ENCODE data around the gene TSPAN33.
"Not testable (repeated sequence)": the region's sequence is repeated elsewhere in the genome, so short reads cannot be mapped to it uniquely, and the experiment has no call there.

TSPAN33 gene, protein sequence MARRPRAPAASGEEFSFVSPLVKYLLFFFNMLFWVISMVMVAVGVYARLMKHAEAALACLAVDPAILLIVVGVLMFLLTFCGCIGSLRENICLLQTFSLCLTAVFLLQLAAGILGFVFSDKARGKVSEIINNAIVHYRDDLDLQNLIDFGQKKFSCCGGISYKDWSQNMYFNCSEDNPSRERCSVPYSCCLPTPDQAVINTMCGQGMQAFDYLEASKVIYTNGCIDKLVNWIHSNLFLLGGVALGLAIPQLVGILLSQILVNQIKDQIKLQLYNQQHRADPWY

DNA sequence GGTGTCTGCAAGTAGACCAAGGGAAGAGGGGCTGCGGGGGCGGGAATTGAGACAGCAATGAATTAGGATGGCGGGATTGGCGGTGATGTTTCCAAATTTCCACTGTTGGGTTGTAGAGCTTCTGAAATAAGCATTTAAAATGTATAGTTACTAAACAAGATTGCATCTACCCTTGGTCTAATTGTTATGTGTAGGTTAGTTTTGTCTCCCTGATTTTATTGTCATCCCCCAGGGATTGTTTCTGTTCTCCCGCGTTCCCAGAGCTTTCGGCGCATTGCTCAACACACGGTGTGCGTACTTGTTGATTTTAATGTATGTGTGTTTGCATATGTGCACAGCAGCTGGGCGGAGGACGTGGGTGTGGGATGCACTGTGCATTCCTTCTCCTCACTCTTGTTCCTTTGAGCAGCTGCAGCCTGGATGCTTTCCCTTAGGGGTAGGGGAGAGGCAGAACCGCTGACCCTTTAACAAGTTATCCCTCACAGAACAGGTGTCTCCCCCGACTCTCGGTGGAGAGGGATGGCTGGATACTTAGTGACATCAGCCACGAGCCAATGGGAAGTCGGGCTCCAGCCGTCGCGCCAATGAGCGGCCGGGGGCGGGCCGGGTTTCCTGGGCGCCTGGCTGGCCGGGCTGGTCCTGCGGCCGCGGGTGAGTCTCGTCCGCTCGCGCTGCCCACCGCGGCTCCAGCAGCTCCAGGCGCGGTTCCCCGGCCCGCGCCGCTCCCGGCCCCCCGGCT is at the start of gene TSPAN33:
Gene TSPAN33, plus strand, starts transcription at position 613 of the 739 bp plus-strand sequence. CDS start 274 bp downstream, outside the sequence.
- peak; percentile 41 for DNase-seq (ENCODE audit: low read depth)

DNA sequence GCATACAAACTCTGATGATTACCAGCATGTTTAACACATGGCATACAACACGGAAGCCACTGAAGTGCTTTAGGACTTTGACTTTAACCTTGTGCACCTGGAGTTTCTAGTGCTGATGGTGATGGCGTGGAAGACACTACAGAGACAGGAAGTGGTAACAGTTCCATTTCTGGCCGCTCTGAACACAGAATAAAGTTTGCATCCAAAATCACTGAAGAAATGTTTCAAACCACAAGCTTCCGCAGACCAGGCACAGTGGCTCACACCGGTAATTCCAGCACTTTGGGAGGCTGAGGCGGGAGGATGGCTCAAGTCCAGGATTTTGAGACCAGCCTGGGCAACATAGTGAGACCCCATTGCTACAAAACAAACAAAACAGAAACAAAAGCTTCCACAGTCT is 49.2 kb upstream of the TSPAN33 start:
- no peak for DNase-seq (ENCODE audit: low read depth)

DNA sequence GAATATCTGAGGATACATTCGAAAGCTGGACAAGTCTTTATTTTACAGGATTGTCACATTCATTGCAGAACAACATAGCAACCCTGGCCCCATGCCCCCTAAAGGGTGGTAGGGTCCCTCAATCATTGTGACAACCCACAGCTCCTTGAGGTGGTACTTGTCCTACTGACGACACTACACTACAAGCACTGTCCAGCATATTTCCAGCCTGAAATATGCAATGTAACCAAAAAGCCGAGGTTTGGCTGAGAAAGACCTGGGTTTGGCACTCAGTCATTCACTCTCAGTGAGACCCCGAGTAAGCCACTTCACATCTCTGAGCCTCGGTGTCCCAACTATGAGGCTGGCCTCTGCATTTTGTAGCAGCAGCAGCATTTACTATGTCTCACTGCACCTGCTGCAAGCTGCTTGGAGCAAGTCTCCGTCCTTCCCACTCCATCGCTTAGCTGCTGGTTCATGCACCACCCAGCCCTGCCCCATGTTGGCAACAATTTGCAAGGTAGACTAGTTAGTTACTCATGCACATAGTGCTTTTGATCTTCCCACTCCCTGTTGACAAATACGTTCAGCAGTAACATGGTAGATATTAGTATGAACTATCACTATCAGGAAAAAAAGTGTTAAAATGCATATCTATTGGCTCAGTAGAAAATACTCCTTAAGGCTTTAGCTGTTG is 46.0 kb upstream of the TSPAN33 start:
- DNase-seq (ENCODE audit: low read depth): no peak

DNA sequence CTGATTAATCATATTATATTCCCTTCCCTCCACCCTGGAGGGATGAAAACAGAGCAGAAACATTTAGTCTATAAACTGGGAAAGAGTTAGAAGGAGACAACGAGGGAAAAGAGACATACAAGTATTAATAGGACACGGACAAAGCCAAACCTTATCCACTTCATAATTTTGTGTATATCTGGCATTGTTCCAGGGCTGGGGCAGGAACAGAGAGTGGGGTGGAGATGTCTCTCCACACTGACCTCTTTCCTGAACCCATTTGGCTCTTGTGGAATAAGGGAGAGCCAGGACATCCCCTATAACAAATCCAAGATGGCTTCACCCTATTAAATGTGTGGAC is 43.7 kb upstream of the TSPAN33 start:
- DNase-seq (ENCODE audit: low read depth): no peak

DNA sequence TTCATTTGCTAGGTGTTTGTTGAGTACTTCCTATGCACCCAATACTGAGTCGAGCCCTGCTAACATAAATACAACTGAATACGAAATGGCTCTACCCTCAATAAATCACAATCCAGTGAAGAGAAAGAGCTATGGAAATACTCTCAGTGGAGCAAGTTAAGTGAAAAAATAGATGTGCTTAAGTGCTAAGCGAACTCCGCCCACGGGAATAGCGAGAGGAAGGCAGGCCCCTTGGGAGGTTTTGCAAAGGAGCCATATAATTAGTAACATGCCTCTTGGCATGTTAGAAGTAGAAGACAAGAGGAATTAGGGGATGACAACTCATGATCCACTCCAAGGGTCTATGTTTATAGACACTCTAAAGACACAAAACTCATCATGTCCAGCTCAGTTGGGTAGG is 42.8 kb upstream of the TSPAN33 start:
- DNase-seq (ENCODE audit: low read depth): no peak

DNA sequence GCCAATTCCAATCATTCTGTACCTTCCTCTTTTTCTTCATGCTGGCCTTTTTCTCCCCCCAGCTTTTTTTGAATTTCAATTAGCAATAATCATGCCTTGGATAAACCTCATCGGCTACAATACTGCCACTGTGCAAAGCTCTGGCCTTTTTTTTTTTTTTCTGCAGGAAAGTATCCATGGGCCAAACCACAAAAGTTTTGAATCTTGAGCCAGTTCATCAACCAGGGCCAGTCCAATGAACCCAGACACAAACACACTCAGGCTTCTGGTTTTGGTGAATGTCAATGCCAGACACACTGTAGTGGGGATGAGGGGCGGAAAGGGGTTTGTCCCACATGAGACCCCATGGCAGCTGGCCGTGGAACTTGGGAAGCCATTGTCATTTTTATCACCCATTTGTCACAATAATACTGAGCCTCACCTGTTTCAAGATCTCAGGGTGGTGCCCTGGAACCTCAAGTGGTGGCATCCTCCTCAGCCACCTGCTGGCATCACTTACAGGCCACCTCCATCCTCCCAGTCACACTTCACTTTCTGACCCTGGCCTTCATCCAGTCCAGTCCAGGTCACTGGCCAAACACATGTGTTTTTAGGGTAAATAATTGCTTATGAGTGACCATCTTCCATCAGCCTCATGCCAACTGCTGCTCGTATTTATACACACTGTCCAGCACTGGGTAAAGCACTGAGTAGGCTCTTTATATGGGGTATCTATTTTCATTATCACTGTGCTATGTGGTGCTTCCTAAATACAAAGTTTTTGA is 40.8 kb upstream of the TSPAN33 start:
- no peak for DNase-seq (ENCODE audit: low read depth)

DNA sequence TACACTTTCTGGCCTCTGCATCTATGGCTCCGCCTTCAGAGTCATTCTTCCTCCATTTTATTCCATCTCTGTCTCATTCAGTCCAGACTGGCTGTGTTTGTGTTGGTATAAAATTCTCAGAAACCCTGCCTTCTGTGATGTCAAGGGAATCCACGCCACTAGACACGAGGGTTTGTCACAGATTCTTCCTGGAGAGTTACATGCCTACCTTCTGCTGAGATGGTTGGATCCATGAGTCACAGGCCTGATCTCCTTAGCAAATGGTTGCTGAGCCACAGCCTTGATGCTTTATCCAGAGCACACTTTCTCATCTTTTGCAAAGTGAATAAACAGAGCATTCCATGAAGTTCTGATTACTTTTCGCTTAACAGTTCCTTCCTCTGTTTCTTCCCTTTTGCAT is 35.9 kb upstream of the TSPAN33 start:
- no peak for DNase-seq (ENCODE audit: low read depth)

DNA sequence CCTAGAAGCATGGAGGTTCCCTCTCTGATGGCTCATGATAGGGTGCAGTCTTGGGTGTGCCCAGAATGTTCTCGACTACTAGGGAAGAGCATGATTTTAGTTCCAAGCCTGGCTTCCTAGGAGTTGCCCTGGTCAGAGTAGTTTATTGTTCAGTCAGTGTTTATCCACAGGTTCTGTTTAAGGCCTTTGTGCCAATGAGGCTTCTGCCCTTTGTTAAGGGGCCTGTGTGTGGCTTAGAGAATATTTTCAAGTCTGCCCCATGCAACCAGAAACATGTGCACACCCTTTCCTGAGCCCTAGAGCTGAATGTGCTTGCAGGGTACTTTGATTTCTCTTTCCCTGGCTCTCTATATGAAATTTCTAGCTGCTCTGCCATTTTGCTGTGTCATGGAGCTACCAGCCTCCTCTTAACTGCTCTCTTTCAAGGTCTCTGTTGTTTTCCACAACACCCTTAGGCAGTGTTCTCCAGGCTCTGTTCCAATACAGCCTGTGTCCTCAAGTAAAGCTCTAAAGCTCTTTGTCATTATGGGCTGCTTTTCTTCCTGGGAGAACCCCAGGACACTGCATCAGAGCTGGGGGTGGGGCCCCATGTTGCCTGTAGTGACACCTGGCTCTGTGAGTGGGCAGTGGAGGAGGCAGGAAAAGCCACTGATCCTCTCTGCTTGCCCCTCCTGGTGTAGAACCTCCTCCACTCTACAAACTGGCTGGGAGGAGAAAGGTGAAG is 34.1 kb upstream of the TSPAN33 start:
- no peak for DNase-seq (ENCODE audit: low read depth)

DNA sequence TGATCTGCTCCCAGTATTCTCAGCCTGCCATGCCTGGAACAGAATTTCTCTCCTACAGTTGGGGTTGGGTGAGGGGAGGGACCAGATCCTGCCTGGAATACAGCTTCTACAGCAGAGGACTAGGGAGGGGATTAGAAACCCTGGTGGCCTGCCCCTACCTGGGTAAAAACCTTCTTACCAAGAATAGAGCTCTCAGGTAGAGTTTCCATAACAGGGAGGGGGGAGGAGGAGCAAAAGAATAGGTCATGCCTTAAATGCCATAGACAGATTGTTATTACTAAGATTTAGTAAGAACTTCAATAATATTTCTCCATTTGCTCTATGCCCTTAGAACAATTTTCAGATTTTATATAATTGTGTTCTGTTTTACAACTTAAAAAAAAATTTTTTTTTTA is 33.5 kb upstream of the TSPAN33 start:
- no peak for DNase-seq (ENCODE audit: low read depth)

DNA sequence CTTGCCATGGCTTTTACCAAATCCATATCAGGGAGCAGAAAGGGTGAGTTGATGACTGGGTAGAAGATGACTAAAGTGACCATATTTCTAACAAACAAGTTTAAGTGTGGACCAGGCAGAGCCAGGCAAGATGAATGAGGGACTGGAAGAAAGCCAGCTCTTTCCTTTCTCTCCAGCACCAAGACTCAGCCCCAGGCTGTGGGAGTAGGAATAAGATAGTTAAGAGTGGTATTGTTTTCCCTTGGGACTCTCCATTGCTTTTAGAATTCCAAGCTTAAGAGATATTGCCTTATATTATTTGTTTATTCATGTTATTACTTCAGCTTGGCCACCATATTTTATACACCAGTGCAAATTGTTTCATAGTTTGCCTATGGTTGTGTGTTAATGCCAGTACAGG is 28.8 kb upstream of the TSPAN33 start:
- DNase-seq (ENCODE audit: low read depth): no peak

DNA sequence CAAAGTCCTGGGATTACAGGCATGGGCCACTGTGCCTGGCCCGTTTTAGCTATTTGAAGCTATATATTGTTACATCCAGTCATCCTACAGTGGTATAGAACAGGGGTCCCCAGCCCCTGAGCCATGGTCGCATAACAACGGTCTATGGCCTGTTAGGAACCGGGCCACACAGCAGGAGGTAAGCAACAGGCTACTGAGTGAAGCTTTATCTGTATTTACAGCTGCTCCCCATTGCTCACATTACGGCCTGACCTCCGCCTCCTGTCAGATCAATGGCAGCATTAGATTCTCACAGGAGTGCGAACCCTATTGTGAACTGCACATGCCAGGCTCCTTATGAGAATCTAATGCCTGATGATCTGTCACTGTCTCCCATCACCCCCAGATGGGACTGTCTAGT is 26.3 kb upstream of the TSPAN33 start:
- no peak for DNase-seq (ENCODE audit: low read depth)

DNA sequence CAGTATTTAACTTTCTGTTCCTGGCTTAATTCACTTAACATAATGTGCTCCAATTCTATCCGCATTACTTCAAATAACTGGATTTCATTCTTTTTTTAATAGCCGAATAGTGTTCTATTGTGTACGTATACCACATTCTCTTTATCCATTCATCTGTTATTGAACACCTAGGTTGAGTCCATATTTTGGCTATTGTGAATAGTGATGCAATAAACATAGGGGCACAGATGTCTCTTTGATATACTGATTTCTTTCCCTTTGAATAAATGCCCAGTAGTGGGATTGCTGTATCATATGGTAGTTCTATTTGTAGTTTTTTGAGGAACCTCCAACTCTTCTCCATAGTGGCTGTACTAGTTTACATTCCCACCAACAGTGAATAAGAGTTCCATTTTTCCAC is 25.5 kb upstream of the TSPAN33 start:
- DNase-seq (ENCODE audit: low read depth): no peak

DNA sequence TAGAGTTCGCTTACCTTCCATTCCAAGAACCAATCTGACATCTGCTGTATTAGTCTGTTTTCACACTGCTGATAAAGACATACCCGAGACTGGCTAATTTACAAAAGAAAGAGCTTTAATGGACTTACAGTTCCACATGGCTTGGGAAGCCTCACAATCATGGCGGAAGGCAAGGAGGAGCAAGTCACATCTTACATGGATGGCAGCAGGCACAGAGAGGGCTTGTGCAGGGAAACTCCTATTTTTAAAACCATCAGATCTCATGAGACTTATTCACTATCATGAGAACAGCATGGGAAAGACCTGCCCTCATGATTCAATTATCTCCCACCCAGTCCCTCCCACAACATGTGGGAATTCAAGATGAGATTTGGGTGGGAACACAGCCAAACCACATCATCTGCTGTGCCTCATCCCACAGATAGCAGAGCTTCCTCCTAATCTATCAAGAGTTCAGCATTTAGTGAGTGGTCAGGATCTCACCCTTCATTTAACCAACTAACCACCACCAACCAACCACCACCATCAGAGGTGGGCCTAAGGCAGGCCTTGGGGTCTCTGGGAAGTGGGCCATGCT is 22.9 kb upstream of the TSPAN33 start:
- DNase-seq (ENCODE audit: low read depth): not testable (repeated sequence)

DNA sequence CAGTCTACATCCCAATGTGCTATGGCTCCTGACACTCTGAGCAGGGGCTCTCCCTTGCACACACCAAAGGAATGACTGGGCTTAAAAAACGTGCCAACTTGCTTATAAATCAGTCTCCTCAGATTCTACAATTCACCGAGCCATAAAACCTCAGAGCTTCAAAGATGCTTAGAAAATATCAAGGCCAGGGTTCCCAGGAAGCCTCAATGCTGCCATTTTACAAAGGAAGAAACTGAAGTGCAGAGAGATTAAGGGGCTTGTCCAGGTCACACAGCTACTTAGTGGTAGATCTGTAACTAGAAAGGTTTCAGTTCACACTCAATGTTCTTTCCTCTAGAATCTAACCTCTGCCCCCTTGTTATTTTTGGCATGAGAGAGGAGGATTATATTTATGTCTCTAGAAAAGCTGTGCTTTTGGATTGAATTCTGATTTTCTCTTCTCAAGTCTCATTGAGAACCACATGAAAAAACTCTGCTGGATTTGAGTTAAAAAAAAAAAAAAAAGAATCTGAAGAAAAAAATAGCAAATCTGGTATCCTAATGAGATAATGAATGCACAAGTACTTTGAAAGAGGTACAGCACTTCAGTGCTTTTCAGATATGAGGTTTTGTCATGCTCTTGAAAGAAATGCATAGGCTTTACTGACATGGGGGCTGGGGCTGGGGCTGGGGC is 22.3 kb upstream of the TSPAN33 start:
- no peak for DNase-seq (ENCODE audit: low read depth)

DNA sequence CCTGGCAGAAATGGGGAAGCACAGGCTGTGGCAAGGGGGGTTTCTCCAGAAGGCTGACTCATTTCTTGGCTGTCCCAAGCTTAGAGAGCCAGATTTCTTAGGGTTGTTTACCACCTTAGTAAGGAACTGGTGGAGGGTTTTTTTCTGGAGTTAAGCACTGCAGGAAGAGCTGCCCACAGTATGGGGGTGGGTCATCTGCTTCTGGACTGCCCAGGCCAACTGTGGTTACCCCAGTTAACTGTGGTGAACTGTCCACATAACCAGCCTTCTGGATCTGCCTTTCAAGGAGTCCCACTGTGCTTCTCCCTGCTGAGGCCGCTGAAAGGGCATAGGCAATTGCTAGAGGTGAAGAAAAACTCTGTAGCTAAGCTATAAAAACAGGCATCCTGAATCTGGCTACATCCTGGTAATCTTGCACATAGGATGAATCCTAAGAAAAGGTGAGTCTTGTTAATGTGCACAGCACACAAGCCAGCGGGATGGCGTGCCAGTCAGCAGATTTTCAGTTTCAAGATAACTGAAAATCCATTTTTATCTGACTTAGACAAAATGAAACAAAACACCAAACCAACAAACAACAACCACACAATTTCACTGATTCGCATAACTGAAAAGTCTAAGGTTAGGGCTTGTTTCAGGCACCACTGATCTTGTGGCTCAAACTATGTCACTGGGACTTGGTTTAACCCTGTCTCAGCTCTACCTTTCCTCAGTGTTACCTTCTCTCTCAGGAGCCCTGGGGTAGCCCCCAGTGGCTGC is 21.6 kb upstream of the TSPAN33 start:
- DNase-seq (ENCODE audit: low read depth): no peak

DNA sequence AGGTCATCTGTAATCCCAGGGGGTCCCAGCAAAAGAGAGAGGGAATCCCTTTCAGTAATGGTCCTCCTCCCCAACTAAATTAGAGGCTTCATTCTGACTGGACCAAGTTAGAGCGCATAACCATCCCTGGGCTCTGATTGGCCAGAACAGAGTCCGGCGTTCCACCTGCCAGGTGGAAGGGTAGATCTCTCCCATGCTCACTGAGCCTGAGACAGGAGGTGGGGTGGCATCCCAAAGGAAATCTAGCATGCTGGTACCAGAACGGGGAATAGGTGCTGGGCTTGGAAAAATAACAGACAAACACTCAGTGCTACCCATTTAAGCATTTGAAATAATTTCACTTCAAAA is 21.0 kb upstream of the TSPAN33 start:
- no peak for DNase-seq (ENCODE audit: low read depth)

DNA sequence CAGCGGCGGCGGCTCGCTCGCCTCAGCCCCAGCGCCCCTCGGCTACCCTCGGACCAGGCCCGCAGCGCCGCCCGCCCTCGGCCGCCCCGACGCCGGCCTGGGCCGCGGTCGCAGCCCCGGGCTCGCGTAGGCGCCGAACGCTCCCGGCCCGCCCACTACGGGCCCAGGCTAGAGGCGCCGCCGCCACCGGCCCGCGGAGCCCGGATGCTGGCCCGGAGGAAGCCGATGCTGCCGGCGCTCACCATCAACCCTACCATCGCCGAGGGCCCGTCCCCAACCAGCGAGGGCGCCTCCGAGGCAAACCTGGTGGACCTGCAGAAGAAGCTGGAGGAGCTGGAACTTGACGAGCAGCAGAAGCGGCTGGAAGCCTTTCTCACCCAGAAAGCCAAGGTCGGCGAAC is 18.2 kb upstream of the TSPAN33 start:
- no peak for DNase-seq (ENCODE audit: low read depth)

DNA sequence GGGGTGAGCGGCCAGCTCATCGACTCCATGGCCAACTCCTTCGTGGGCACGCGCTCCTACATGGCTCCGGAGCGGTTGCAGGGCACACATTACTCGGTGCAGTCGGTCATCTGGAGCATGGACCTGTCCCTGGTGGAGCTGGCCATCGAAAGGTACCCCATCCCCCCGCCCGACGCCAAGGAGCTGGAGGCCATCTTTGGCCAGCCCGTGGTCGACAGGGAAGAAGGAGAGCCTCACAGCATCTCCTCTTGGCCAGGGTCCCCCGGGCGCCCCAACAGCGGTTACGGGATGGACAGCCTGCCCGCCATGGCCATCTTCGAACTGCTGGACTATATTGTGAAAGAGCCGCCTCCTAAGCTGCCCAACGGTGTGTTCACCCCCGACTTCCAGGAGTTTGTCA is 17.4 kb upstream of the TSPAN33 start:
- no peak for DNase-seq (ENCODE audit: low read depth)

DNA sequence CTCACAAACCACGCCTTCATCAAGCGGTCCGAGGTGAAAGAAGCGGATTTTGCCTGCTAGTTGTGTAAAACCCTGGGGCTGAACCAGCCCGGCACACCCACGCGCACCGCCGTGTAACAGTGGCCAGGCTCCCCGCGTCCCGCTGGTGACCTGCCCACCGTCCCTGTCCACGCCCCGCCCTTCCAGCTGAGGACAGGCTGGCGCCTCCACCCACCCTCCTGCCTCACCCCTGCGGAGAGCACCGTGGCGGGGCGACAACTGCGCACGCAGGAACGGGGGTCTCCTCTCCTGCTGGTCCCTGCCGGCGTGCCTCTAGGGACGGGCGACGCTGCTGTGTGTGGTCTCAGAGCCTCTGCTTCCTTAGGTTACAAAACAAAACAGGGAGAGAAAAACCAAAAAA is 16.9 kb upstream of the TSPAN33 start:
- DNase-seq (ENCODE audit: low read depth): no peak

DNA sequence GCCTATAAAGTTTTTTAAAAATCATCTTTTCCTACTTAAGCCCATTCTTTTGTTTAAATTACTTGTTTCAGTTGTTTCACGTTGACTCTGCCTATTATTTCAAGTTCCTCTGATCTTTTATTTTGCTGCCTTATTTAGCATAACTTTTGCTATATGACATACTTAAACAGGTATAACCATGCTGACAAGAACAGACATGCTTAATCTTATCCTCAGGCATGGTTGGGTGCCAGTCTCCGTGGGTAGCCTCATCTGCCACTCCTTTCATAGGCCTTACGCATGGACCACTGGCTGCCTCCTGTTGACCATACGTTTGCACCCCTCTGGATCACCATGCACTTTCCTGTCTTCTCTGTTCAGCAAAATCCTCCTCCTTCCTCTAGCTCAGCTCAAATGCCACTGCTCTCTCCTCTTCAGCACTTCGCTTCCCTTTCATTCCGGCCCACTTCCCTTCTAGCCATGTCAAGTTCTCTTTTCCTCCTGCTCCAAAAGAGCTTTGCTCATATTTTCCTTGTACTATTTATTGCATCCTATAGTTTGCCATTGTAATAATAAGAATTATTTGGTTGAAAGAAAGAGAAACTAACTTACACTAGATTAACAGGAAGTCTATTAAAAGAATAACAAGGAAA is 10.0 kb upstream of the TSPAN33 start:
- DNase-seq (ENCODE audit: low read depth): no peak
